Measurements from ENCODE around the gene RIF1.

Gene RIF1

DNA sequence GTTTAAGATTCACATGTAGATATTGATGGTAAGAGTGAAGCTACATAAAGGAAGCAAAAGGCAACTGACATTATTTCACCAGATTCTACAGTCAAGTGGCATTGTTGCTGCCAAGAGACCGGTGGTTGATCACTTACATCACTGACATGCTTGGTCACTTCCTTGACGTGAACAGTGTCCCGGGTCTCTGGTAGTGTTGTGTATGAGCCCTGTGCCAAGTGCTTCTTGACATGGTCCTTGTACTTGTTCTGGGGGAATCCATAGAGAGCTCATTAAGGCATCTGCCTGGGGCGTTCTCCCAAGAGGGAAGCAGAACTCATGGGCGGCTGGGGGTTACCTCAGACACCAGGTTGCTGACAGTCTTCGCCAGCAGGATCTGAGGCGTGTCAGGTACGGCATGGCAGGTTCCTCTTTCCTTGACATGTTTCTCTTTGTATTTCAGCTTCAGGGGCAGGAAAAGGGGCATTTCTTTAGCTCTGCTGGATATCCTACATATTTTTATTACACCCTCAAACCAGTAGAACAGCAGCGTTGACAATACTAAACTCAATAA is 116.2 kb downstream of the RIF1 start:
- peak in 1 of 2 donors; percentile 1 for DNase-seq (ENCODE audit: low read depth in 2 of 2)
- H3K4me3 ChIP-seq (replicated peaks in 1 of 2; ENCODE audit: low read depth in 2 of 2, low read length in 2 of 2): no peak overlapping the region
- TF ChIP-seq, protein P1, sequence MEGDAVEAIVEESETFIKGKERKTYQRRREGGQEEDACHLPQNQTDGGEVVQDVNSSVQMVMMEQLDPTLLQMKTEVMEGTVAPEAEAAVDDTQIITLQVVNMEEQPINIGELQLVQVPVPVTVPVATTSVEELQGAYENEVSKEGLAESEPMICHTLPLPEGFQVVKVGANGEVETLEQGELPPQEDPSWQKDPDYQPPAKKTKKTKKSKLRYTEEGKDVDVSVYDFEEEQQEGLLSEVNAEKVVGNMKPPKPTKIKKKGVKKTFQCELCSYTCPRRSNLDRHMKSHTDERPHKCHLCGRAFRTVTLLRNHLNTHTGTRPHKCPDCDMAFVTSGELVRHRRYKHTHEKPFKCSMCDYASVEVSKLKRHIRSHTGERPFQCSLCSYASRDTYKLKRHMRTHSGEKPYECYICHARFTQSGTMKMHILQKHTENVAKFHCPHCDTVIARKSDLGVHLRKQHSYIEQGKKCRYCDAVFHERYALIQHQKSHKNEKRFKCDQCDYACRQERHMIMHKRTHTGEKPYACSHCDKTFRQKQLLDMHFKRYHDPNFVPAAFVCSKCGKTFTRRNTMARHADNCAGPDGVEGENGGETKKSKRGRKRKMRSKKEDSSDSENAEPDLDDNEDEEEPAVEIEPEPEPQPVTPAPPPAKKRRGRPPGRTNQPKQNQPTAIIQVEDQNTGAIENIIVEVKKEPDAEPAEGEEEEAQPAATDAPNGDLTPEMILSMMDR (IDR thresholded peaks at IDR 0.05; ENCODE audit: low read depth, low read length): no peak

DNA sequence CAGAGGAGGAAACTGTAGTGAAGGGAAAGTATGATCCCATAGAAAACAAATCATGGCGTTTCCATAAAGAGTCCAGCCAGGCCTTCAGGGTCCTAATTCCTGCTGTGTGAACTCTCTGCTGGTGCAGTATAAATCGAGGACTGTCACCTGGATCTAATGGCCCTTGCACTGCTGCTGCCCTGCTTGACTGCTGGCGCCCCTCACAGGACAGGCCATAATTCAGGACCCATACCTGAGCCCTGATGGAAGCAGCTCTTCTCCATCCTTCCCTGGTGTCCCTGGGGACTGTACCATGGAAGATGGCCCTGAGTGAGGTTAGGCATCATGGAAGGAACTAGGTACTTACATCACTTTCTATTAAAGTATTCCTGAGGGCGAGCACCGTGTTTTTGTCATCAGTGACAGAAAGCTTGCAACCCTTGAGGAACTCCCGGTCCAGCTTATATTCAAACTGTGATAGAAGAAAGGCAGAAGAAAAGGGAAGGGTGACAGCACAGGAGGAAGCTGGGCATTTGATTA is 116.9 kb downstream of the RIF1 start:
- DNase-seq (ENCODE audit: low read depth in 2 of 2): no peak
- no peak overlapping the region for H3K4me3 ChIP-seq (replicated peaks in 1 of 2; ENCODE audit: low read depth in 2 of 2, low read length in 2 of 2)
- TF ChIP-seq, protein P1 (IDR thresholded peaks at IDR 0.05; ENCODE audit: low read depth, low read length): no peak
